ENCODE measurements around the gene ANKLE2.

DNA sequence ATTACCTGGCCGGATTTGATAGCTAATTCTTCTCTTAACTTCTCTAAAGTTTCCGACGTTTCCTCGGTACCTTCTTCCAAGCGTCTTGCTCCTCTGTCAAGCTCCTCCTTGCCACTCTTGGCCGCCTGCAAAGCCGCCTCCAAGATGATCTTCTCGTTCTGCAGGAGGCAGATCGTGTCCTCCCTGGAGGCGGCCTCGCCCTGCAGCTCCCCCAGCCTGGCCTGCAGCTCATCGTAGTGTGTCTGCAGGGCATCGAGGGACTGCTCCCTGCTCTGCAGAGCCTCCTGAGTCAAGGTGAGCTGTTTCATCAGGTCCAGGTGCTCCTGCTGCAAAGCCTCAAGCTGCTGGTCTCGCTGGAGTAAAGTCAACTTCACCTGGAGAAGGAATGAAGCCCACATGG, 34.2 kb upstream of the ANKLE2 start:
- TF ChIP-seq ZNF18 (CRISPR knock-in tag; IDR thresholded peaks at IDR 0.05; ENCODE audit: insufficient replicate concordance) = no peak
- no peak for TF ChIP-seq SALL2 (CRISPR knock-in tag; IDR thresholded peaks at IDR 0.05)
- TF ChIP-seq ZNF776 (CRISPR knock-in tag; IDR thresholded peaks at IDR 0.05) = no peak
- TF ChIP-seq ZFAT (CRISPR knock-in tag; conservative IDR thresholded peaks at IDR 0.05) = no peak
- no peak for TF ChIP-seq TERF1 (CRISPR knock-in tag; IDR thresholded peaks at IDR 0.05)
- TF ChIP-seq ARNTL (CRISPR knock-in tag; IDR thresholded peaks at IDR 0.05) = no peak
- TF ChIP-seq ZNF430 (CRISPR knock-in tag; IDR thresholded peaks at IDR 0.05) = no peak
- no peak for TF ChIP-seq CCAR2 (optimal IDR thresholded peaks at IDR 0.05; ENCODE audit: low read depth, low read length)
- TF ChIP-seq ZMYM3 (CRISPR knock-in tag; IDR thresholded peaks at IDR 0.05) = no peak
- TF ChIP-seq, protein P1, sequence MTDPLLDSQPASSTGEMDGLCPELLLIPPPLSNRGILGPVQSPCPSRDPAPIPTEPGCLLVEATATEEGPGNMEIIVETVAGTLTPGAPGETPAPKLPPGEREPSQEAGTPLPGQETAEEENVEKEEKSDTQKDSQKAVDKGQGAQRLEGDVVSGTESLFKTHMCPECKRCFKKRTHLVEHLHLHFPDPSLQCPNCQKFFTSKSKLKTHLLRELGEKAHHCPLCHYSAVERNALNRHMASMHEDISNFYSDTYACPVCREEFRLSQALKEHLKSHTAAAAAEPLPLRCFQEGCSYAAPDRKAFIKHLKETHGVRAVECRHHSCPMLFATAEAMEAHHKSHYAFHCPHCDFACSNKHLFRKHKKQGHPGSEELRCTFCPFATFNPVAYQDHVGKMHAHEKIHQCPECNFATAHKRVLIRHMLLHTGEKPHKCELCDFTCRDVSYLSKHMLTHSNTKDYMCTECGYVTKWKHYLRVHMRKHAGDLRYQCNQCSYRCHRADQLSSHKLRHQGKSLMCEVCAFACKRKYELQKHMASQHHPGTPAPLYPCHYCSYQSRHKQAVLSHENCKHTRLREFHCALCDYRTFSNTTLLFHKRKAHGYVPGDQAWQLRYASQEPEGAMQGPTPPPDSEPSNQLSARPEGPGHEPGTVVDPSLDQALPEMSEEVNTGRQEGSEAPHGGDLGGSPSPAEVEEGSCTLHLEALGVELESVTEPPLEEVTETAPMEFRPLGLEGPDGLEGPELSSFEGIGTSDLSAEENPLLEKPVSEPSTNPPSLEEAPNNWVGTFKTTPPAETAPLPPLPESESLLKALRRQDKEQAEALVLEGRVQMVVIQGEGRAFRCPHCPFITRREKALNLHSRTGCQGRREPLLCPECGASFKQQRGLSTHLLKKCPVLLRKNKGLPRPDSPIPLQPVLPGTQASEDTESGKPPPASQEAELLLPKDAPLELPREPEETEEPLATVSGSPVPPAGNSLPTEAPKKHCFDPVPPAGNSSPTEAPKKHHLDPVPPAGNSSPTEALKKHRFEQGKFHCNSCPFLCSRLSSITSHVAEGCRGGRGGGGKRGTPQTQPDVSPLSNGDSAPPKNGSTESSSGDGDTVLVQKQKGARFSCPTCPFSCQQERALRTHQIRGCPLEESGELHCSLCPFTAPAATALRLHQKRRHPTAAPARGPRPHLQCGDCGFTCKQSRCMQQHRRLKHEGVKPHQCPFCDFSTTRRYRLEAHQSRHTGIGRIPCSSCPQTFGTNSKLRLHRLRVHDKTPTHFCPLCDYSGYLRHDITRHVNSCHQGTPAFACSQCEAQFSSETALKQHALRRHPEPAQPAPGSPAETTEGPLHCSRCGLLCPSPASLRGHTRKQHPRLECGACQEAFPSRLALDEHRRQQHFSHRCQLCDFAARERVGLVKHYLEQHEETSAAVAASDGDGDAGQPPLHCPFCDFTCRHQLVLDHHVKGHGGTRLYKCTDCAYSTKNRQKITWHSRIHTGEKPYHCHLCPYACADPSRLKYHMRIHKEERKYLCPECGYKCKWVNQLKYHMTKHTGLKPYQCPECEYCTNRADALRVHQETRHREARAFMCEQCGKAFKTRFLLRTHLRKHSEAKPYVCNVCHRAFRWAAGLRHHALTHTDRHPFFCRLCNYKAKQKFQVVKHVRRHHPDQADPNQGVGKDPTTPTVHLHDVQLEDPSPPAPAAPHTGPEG (CRISPR knock-in tag; IDR thresholded peaks at IDR 0.05) = no peak
- TF ChIP-seq TP53 (CRISPR knock-in tag; conservative IDR thresholded peaks at IDR 0.05) = no peak
- TF ChIP-seq POLR2AphosphoS5 (IDR thresholded peaks at IDR 0.05; ENCODE audit: low read depth, low read length) = no peak
